Ishikawa (cell line): ENCODE data around the gene LYL1.

Experiments used
- CEBPB ChIP-seq: IDR thresholded peaks from 2 replicates; pipeline ENCODE4 v1.6.1; 2012
- CREB1 ChIP-seq: IDR thresholded peaks from 2 replicates; pipeline ENCODE4 v1.6.1; 2012; ENCODE audit warnings: low read depth
- EGR1 ChIP-seq: IDR thresholded peaks from 2 replicates; pipeline ENCODE4 v1.6.1; 2012
- EP300 ChIP-seq: IDR thresholded peaks from 2 replicates; pipeline ENCODE4 v1.6.1; 2012; ENCODE audit warnings: borderline replicate concordance
- FOXM1 ChIP-seq: IDR thresholded peaks from 2 replicates; pipeline ENCODE4 v1.6.1; 2012; ENCODE audit warnings: low read depth, borderline replicate concordance
- NFIC ChIP-seq: IDR thresholded peaks from 2 replicates; pipeline ENCODE4 v1.6.1; 2012
- RAD21 ChIP-seq: IDR thresholded peaks from 2 replicates; pipeline ENCODE4 v1.6.1; 2012; ENCODE audit warnings: low read depth
- TAF1 ChIP-seq: IDR thresholded peaks from 2 replicates; pipeline ENCODE4 v1.6.1; 2012; ENCODE audit warnings: low read depth, mild to moderate bottlenecking
- TCF12 ChIP-seq: IDR thresholded peaks from 2 replicates; pipeline ENCODE4 v1.6.1; 2012; ENCODE audit warnings: low read depth
- TEAD4 ChIP-seq: IDR thresholded peaks from 2 replicates; pipeline ENCODE4 v1.6.1; 2012
- YY1 ChIP-seq: IDR thresholded peaks from 2 replicates; pipeline ENCODE4 v1.6.1; 2012; ENCODE audit warnings: low read depth
- TF ChIP-seq, protein P1 (sequence below): IDR thresholded peaks from 2 replicates; pipeline ENCODE4 v1.6.1; 2012; ENCODE audit warnings: low read depth, mild to moderate bottlenecking
- TF ChIP-seq, protein P2 (sequence below): IDR thresholded peaks from 2 replicates; pipeline ENCODE4 v1.6.1; 2012
- TF ChIP-seq, protein P3 (sequence below): IDR thresholded peaks from 2 replicates; pipeline ENCODE4 v1.6.1; 2012

DNA sequence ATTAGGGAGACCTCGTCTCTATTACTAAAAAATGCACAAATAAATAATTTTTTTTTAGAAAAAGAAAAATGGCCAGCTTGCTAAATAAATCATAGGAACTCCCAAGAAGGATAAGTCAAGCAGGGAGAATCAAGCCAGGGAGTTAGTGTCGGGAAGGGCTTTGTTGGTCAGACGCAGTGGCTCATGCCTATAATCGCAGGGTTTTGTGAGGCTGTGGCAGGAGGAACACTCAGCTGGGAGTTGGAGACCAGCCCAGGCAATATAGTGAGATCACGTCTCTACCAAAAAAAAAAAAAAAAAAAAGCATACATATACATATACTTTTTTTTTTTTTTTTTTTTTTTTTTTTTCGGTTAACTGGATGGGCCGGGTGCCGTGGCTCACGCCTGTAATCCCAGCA, 24.4 kb upstream of the LYL1 start:
- TF ChIP-seq YY1: no peak
- no peak for TF ChIP-seq NFIC
- TF ChIP-seq, protein P1, sequence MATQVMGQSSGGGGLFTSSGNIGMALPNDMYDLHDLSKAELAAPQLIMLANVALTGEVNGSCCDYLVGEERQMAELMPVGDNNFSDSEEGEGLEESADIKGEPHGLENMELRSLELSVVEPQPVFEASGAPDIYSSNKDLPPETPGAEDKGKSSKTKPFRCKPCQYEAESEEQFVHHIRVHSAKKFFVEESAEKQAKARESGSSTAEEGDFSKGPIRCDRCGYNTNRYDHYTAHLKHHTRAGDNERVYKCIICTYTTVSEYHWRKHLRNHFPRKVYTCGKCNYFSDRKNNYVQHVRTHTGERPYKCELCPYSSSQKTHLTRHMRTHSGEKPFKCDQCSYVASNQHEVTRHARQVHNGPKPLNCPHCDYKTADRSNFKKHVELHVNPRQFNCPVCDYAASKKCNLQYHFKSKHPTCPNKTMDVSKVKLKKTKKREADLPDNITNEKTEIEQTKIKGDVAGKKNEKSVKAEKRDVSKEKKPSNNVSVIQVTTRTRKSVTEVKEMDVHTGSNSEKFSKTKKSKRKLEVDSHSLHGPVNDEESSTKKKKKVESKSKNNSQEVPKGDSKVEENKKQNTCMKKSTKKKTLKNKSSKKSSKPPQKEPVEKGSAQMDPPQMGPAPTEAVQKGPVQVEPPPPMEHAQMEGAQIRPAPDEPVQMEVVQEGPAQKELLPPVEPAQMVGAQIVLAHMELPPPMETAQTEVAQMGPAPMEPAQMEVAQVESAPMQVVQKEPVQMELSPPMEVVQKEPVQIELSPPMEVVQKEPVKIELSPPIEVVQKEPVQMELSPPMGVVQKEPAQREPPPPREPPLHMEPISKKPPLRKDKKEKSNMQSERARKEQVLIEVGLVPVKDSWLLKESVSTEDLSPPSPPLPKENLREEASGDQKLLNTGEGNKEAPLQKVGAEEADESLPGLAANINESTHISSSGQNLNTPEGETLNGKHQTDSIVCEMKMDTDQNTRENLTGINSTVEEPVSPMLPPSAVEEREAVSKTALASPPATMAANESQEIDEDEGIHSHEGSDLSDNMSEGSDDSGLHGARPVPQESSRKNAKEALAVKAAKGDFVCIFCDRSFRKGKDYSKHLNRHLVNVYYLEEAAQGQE: no peak
- TF ChIP-seq EGR1: no peak
- no peak for TF ChIP-seq CEBPB
- no peak for TF ChIP-seq TAF1
- no peak for TF ChIP-seq EP300
- no peak for TF ChIP-seq FOXM1
- no peak for TF ChIP-seq CREB1
- TF ChIP-seq, protein P2, sequence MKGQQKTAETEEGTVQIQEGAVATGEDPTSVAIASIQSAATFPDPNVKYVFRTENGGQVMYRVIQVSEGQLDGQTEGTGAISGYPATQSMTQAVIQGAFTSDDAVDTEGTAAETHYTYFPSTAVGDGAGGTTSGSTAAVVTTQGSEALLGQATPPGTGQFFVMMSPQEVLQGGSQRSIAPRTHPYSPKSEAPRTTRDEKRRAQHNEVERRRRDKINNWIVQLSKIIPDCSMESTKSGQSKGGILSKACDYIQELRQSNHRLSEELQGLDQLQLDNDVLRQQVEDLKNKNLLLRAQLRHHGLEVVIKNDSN: no peak
- TF ChIP-seq RAD21: no peak
- no peak for TF ChIP-seq TEAD4
- no peak for TF ChIP-seq TCF12
- TF ChIP-seq, protein P3, sequence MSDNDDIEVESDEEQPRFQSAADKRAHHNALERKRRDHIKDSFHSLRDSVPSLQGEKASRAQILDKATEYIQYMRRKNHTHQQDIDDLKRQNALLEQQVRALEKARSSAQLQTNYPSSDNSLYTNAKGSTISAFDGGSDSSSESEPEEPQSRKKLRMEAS: no peak
